HG02870 (cell line): Measurements from ENCODE around the gene PRR33.
"Not testable (repeated sequence)": the region's sequence is repeated elsewhere in the genome, so short reads cannot be mapped to it uniquely, and the experiment has no call there.

Experiments used
- ATAC-seq: cut with Tn5 transposase; IDR thresholded peaks from one replicate; pipeline ENCODE4 v1.9.1; 2021; ENCODE audit warnings: mild to moderate bottlenecking, moderate library complexity; ENCODE audit not compliant: unreplicated experiment

Gene PRR33

DNA sequence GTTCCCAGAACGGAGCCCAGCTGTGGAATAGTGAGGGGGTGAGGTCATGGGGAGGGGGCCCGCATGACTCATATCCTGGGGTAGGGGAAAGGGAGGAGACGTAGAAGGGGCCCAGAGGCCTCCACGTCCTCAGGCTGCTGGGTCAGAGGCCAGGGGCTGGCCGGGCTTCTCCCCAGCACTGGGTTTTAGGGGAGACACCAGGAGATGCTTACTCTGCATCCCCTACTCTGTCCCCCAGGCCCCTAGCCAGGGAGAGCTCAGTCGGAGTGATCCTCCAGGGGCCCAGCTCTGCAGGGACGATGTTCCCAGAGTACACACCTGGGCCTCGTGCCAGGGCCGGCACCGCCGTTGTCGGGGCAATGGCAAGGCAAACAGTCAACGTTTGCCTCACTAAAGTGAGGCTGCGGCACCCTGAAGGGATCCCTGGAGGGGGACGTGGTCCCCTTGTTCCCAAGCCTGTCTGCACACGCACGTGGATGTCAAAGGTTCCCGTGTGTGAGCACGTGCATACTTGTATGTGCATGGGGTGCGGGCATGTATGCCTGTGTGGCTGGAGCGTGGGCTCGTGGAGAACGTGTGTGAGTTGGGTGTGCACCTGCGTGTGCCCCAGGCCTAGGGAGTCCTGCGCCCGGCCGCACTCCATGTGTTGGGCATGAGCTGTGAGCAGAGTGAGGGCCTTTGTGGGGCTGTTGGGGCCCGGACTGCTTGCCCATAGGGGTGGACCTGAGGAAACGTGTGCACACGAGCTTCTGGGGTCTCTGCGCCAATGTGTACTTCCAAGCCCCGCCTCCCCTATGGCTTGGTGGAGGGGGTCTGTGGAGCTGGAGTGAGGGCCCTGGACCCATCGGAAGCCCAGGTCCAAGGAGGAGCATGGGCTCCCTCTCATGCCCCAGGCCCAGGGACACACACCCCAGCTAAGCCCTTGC is 14.2 kb downstream of the PRR33 start:
- ATAC-seq: no peak

DNA sequence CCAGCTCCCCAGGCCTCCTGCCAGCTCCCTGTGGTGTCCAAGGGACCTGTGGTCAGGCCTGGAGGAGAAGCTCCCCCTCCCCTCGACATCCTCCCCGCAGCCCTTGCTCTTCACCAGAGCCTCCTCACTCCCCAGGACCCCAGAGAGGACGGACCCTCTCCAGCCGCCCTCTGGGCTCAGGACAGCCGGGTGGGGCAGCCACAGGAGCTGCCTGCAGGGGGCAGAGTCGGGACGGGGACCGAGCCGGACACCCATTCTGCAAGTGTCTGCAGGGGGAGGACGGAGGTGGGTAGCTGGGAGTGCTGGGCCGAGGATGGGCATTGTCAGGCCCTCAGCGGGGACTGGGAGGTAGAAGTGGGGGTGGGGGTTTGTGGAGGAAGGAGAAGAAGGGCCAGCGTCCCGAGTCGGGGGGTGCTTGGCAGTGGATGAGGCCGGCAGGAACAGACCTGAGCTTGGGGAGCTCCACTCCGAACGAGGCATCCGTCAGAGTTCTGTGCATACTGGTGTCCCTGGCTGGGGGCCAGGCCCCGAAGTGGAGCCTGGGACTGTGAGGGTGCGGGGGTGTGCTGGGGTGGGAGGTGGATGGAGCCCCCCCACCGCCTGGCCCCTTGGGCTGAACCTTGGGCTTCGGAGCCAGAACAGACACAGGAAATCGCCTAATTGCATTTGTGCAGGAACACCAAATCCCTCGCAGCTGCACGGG is 15.2 kb downstream of the PRR33 start:
- ATAC-seq: no peak

DNA sequence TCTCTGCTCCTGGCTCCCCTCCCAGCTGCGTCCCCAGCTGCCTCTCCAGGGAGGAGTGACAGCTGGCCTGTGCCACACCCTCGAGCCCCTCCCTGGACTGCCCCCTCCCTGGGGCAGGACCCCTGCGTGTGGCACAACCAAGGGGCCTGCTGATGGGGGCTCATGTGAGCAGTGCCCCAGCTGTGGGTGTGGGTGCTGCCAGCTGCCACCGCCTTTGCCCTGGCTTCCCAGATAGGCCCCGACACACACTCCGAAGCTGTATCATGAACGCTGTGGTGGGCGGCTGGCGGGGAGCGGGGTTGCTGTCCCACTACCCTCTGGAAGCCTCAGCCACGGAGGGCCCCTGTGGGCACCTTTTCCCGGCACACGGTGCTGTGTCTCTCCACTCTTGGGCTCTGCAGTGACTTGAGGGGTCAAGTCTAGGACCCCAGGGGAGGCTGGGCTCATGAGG is 15.8 kb downstream of the PRR33 start:
- not testable (repeated sequence) for ATAC-seq

DNA sequence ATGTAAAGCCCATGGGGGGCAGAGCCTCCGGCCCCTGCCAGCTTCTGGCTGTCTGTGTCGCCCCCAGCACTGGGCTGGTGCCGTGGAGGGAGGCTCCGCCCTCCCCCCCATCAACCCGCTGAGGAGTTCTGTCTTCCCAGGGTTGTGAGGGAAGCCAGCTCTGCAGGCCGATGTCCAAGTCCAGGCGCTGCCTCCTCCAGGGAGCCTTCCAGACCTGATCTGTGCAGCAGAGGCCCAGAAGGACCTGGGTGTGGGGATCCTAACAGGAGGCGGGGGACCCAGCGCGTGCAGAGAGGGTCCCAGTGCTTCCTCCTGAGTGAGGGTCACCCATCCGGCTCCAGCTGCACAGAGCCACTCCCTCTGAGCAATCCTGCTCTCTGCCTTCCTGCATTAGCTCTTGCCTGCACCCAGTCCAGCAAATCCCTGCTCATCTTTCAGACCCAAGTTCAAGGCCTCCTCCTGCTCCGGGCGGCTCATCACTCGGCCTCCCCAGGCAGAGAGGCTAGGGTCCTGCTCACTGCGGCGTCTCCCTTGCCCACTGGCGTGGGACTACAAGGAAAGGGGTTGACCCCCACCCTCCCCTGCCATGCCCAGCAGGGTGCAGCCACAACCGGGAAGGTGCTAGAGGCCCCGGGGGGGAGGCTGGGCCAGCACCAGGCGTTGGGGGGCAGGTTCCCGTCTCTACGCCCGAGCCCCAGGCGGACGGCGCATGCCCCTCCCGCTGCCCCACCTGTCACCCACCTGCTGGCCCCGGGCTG is 16.4 kb downstream of the PRR33 start:
- no peak for ATAC-seq

- ATAC-seq: not testable (repeated sequence)
Observed at GRCh38 chr11:1874441-1875092, 17.1 kb downstream of the PRR33 start.

DNA sequence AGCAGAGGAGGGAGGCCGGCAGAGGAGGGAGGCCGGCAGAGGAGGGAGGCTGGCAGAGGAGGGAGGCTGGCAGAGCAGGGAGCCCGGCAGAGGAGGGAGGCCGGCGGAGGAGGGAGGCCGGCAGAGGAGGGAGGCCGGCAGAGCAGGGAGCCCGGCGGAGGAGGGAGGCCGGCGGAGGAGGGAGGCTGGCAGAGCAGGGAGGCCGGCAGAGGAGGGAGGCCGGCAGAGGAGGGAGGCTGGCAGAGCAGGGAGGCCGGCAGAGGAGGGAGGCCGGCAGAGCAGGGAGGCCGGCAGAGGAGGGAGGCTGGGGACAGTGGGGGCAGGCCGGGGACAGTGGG is 17.9 kb downstream of the PRR33 start:
- not testable (repeated sequence) for ATAC-seq

GRCh38 chr11:1873048-1873812 is 18.5 kb downstream of the PRR33 start:
- ATAC-seq: no peak

- ATAC-seq: no peak
Observed at GRCh38 chr11:1872267-1872985, 19.3 kb downstream of the PRR33 start.

DNA sequence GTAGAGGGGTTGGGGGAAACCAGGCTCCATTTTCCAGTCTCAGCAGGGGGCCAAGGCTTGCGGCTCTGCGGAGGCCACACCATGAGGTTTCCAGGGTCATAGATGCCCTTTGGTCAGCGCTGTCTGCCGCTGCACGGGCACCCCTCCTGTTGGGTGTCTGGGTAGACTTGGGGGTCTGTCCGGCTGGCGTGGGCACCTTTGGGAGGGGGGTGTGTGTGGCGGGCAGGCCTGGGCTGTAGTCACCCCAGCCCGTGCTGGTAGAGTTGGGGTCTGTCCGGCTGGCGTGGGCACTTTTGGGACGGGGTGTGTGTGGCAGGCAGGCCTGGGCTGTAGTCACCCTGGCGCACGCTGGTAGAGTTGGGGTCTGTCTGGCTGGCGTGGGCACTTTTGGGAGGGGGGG is 20.2 kb downstream of the PRR33 start:
- no peak for ATAC-seq

GRCh38 chr11:1870721-1871466 is 20.8 kb downstream of the PRR33 start:
- ATAC-seq: no peak

- ATAC-seq: no peak
Observed at GRCh38 chr11:1870326-1870696, 21.4 kb downstream of the PRR33 start.

DNA sequence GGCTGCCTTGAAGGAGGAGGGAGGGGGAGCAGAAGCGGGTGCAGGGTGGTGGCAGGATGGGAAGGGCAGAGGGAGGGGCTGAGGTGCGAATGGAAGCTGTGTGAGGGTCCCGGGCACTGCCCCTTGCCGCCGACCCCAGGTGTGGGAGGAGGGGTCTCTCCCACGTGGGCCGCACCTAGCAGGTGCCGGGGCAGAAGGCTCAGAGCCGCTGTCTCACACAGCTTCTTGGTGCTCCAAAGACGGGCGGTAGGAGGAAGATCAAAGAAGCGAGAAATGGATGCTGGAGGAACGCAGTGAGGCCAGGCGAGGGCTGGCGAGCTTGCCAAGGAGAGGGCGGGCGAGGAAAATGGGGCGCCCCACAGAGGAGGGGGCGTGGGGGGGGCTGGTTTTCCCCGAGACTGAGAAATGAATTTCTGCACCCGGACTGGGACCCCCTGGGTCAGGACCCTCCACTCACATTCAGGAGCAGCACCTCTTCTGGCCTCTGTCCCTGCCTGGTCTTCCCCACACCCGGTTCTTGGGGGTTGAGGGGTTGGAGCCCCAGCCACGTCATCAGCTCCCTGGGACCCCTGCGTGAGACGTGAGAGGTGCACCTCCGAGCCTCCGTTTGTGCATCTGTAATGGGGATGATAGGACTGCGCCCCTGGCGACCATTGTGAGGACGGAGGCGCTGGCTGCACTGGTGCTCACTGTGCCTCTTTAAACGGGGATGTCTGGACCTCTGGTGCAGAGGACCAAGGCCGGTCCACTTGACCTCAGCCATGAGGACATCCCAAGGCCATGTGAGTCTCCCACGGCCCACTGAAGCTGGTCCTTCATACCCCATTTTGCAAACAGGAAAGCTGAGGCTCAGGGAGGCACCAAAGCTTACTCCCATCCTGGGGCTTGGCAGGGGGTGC is 22.0 kb downstream of the PRR33 start:
- no peak for ATAC-seq

DNA sequence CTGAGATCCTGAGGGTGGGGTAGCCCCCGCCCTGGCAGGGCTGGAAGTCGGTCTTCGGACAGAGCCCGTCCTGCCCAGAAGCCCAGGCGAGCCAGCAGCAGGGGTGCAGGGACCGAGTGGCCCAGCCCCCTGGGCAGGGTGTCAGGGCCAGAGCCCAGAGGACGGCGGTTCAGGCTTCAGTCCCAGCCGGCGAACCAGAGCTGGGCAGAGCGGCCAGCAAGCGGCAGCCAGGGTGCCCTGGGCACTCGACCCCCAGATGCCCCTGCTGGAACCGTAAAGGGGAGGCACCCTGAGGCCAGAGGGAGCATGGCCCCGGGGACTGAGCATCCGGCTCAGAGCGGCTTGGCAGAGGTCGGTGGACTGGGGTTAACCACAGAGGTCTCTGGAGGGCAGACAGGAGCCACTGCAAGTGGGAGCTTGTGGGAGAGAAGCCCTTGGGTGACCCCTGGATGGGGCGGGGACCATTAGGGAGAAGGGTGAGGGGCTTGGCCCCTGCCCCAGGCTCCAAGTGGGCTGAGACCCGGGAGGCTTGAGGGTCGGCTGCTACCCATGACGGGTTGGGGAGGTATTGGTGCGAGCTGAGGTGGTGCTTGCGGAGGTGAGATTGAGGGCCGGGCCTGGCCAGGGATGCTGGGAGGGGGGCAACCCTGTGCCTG is 22.9 kb downstream of the PRR33 start:
- no peak for ATAC-seq

GRCh38 chr11:1868056-1868635 is 23.5 kb downstream of the PRR33 start:
- ATAC-seq: no peak

DNA sequence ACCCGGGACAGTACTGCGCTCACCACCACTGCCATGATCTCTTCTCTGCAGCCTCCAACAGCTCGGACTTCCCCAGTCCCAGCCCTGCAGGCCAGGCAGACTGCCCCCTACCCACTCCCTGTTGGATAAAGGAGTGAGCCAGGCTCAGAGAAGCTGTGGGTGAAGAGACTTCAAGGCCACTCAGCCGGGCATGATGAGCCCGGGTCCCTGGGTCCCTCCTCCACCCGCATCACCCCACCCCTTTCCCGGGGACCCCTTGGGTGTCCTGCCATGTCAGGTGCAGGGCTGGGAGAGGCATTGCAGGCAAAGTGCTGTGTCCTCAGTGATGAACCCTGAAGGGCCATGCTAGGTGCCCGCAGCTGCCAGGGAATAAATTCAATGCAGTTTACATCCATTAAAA is 24.3 kb downstream of the PRR33 start:
- no peak for ATAC-seq

GRCh38 chr11:1866776-1867175 is 24.9 kb downstream of the PRR33 start:
- no peak for ATAC-seq

- ATAC-seq: no peak
Observed at GRCh38 chr11:1866226-1866625, 25.5 kb downstream of the PRR33 start.
